GM18858 (cell line): Measurements from ENCODE around the gene HCAR3.
"Not testable (repeated sequence)": the region's sequence is repeated elsewhere in the genome, so short reads cannot be mapped to it uniquely, and the experiment has no call there.

ENCODE experiments used
- ATAC-seq: cut with Tn5 transposase; IDR thresholded peaks from one replicate; pipeline ENCODE4 v1.9.1; 2021; ENCODE audit not compliant: unreplicated experiment

HCAR3 gene

GRCh38 chr12:122676015-122676414, 40.6 kb downstream of the HCAR3 start:
- ATAC-seq: not testable (repeated sequence)

- ATAC-seq: no peak
These were observed 44.1 kb downstream of the HCAR3 start for GRCh38 chr12:122672515-122672914.

- no peak for ATAC-seq
These were observed 47.1 kb downstream of the HCAR3 start for GRCh38 chr12:122669397-122670070.

GRCh38 chr12:122668268-122668667, 48.3 kb downstream of the HCAR3 start:
- no peak for ATAC-seq

GRCh38 chr12:122665759-122666158, 50.9 kb downstream of the HCAR3 start:
- no peak for ATAC-seq

GRCh38 chr12:122665349-122665748, 51.3 kb downstream of the HCAR3 start:
- no peak for ATAC-seq
